ENCODE data around the gene LPGAT1. TPM values are rescaled to one million over a fixed set of nuclear protein-coding genes. Genes with fewer than 3 reads are reported as not detected.

The LPGAT1 gene
- total and polyA plus RNA-seq, 2 of the 13 experiments (the other 11 are each of a cell fraction or from before 2014, with no cell fraction given), result 12.1 to 48.3 TPM

- TF ChIP-seq, protein P1, sequence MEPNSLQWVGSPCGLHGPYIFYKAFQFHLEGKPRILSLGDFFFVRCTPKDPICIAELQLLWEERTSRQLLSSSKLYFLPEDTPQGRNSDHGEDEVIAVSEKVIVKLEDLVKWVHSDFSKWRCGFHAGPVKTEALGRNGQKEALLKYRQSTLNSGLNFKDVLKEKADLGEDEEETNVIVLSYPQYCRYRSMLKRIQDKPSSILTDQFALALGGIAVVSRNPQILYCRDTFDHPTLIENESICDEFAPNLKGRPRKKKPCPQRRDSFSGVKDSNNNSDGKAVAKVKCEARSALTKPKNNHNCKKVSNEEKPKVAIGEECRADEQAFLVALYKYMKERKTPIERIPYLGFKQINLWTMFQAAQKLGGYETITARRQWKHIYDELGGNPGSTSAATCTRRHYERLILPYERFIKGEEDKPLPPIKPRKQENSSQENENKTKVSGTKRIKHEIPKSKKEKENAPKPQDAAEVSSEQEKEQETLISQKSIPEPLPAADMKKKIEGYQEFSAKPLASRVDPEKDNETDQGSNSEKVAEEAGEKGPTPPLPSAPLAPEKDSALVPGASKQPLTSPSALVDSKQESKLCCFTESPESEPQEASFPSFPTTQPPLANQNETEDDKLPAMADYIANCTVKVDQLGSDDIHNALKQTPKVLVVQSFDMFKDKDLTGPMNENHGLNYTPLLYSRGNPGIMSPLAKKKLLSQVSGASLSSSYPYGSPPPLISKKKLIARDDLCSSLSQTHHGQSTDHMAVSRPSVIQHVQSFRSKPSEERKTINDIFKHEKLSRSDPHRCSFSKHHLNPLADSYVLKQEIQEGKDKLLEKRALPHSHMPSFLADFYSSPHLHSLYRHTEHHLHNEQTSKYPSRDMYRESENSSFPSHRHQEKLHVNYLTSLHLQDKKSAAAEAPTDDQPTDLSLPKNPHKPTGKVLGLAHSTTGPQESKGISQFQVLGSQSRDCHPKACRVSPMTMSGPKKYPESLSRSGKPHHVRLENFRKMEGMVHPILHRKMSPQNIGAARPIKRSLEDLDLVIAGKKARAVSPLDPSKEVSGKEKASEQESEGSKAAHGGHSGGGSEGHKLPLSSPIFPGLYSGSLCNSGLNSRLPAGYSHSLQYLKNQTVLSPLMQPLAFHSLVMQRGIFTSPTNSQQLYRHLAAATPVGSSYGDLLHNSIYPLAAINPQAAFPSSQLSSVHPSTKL (CRISPR knock-in tag; IDR thresholded peaks at IDR 0.05), result peak; percentile 75
- TF ChIP-seq KAT7 (CRISPR knock-in tag; IDR thresholded peaks at IDR 0.05; ENCODE audit: borderline replicate concordance) (0 out of 2 replicates have a peak, but pooled peaks have one; percentile 52), SP5 (CRISPR knock-in tag; IDR thresholded peaks at IDR 0.05; ENCODE audit: borderline replicate concordance, low read depth) (peak; percentile 85), KDM2A (CRISPR knock-in tag; IDR thresholded peaks at IDR 0.05; ENCODE audit: borderline replicate concordance, low read depth) (peak; percentile 20; the same call in 1 of the 2 replicates), ZNF607 (CRISPR knock-in tag; IDR thresholded peaks at IDR 0.05; ENCODE audit: borderline replicate concordance) (no peak), CAMTA2 (CRISPR knock-in tag; IDR thresholded peaks at IDR 0.05; ENCODE audit: borderline replicate concordance) (no peak), CREM (IDR thresholded peaks at IDR 0.05) (peak; percentile 37; the same call in 1 of the 2 replicates), CREM (CRISPR knock-in tag; IDR thresholded peaks at IDR 0.05) (no peak), ZNF609 (CRISPR knock-in tag; IDR thresholded peaks at IDR 0.05; ENCODE audit: borderline replicate concordance) (peak; percentile 41; the same call in 1 of the 2 replicates), FOXP1 (IDR thresholded peaks at IDR 0.05) (no peak), FOXP1 (CRISPR knock-in tag; IDR thresholded peaks at IDR 0.05) (0 out of 2 replicates have a peak, but pooled peaks have one; percentile 17), NCOA1 (CRISPR knock-in tag; IDR thresholded peaks at IDR 0.05) (0 out of 2 replicates have a peak, but pooled peaks have one; percentile 30), ZNF263 (CRISPR knock-in tag; IDR thresholded peaks at IDR 0.05) (0 out of 2 replicates have a peak, but pooled peaks have one; percentile 42), RBAK (CRISPR knock-in tag; IDR thresholded peaks at IDR 0.05) (no peak), ASH2L (IDR thresholded peaks at IDR 0.05; ENCODE audit: insufficient read length, low read depth, low read length) (peak; percentile 36), NR2C2 (CRISPR knock-in tag; IDR thresholded peaks at IDR 0.05; ENCODE audit: borderline replicate concordance) (peak; percentile 47; the same call in 1 of the 2 replicates), POLR2G (IDR thresholded peaks at IDR 0.05; ENCODE audit: low read depth, low read length) (peak; percentile 43; the same call in 1 of the 2 replicates), ZMYM4 (CRISPR knock-in tag; IDR thresholded peaks at IDR 0.05) (peak; percentile 66; the same call in 1 of the 2 replicates)
Observed at GRCh38 chr1:211829343-211830054, 1.1 kb downstream of the LPGAT1 start (continued).

Data from HepG2 (cell line).